HCT116 (cell line): Measurements from ENCODE around the gene HGS.

Experiments used
- CEBPB ChIP-seq: IDR thresholded peaks from 2 replicates; pipeline ENCODE4 v1.6.1; 2012; ENCODE audit warnings: low read depth
- EZH2 ChIP-seq: fragments of 200-600 bp; sonication (generic); IDR thresholded peaks from 2 replicates; pipeline ENCODE4 v1.6.1; 2017; ENCODE audit warnings: antibody characterized with exemption, mixed run types
- POLR2A ChIP-seq: IDR thresholded peaks from 2 replicates; pipeline ENCODE4 v1.7.0; 2011; ENCODE audit warnings: borderline replicate concordance; ENCODE audit not compliant: insufficient read depth, insufficient read length; ENCODE audit errors: extremely low read depth
- YY1 ChIP-seq: IDR thresholded peaks from 2 replicates; pipeline ENCODE4 v1.6.1; 2011; ENCODE audit warnings: low read length, low read depth, moderate library complexity, mild to moderate bottlenecking; ENCODE audit not compliant: insufficient replicate concordance; ENCODE audit errors: extremely low read depth
- ZNF274 ChIP-seq: fragments of 200-500 bp; sonication (Bioruptor generic); IDR thresholded peaks from 2 replicates; pipeline ENCODE4 v1.6.1; 2014; ENCODE audit warnings: mild to moderate bottlenecking, low read depth, low read length, inconsistent platforms
- TF ChIP-seq, protein P1 (sequence below): IDR thresholded peaks from 2 replicates; pipeline ENCODE4 v1.6.1; 2012
- TF ChIP-seq, protein P2 (sequence below), 3 experiments: fragments of 200-600 bp in 1 of 3; sonication (generic) in 1 of 3; IDR thresholded peaks in 2 of 3; conservative IDR thresholded peaks in 1 of 3; 2 replicates each; pipeline ENCODE4 v1.5.1; 2012 to 2017; ENCODE audit warnings: low read depth in 2 of 3, low read length in 2 of 3, antibody characterized with exemption in 1 of 3, borderline replicate concordance in 1 of 3, control low read depth in 1 of 3, mild to moderate bottlenecking in 1 of 3, mixed read lengths in 1 of 3, mixed run types in 1 of 3, moderate library complexity in 1 of 3; ENCODE audit not compliant: insufficient read depth in 1 of 3
- TF ChIP-seq, protein P3 (sequence below): IDR thresholded peaks from 2 replicates; pipeline ENCODE4 v1.6.1; 2012; ENCODE audit warnings: low read depth
- TF ChIP-seq, protein P4 (sequence below): IDR thresholded peaks from 2 replicates; pipeline ENCODE4 v1.6.1; 2012

DNA sequence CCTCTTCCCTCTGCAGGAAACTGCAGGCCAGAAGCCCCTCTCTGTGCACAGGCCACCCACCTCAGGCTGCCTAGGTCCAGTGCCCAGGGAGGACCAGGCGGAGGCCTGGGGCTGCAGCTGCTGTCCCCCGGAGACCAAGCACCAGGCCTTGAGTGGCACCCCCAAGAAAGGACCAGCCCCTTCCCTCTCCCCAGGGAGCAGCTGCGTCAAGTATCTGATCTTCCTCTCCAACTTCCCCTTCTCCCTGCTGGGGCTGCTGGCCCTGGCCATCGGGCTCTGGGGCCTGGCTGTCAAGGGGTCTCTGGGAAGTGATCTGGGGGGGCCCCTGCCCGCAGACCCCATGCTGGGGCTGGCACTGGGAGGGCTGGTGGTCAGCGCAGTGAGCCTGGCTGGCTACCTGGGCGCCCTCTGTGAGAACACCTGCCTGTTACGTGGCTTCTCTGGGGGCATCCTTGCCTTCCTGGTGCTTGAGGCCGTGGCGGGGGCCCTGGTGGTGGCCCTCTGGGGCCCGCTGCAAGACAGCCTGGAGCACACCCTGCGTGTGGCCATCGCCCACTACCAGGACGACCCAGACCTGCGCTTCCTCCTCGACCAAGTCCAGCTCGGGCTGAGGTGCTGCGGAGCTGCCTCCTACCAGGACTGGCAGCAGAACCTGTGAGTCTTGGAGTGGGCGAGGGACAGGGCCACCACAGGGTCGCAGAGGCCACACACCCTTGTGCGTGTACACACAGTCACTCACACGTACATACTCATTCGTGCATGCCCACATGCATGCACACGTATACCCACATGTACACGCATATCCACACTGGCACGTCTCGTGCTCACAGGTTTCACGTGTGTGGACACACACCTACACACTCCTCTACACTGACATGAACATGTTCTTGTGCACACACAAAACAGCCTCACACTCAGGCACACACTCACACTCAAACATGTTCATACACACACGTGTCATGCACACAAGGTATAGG, 38.5 kb upstream of the HGS start:
- TF ChIP-seq POLR2A (no peak), CEBPB (no peak), EZH2 (no peak), YY1 (no peak), ZNF274 (no peak)
- TF ChIP-seq, protein P1, sequence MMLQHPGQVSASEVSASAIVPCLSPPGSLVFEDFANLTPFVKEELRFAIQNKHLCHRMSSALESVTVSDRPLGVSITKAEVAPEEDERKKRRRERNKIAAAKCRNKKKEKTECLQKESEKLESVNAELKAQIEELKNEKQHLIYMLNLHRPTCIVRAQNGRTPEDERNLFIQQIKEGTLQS, result no peak
- TF ChIP-seq, protein P2, sequence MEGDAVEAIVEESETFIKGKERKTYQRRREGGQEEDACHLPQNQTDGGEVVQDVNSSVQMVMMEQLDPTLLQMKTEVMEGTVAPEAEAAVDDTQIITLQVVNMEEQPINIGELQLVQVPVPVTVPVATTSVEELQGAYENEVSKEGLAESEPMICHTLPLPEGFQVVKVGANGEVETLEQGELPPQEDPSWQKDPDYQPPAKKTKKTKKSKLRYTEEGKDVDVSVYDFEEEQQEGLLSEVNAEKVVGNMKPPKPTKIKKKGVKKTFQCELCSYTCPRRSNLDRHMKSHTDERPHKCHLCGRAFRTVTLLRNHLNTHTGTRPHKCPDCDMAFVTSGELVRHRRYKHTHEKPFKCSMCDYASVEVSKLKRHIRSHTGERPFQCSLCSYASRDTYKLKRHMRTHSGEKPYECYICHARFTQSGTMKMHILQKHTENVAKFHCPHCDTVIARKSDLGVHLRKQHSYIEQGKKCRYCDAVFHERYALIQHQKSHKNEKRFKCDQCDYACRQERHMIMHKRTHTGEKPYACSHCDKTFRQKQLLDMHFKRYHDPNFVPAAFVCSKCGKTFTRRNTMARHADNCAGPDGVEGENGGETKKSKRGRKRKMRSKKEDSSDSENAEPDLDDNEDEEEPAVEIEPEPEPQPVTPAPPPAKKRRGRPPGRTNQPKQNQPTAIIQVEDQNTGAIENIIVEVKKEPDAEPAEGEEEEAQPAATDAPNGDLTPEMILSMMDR (IDR thresholded peaks at IDR 0.05 in 2 of 3, conservative IDR thresholded peaks at IDR 0.05 in 1 of 3; ENCODE audit: borderline replicate concordance in 1 of 3, insufficient read depth in 1 of 3, low read depth in 2 of 3, low read length in 2 of 3), result no peak
- TF ChIP-seq, protein P3, sequence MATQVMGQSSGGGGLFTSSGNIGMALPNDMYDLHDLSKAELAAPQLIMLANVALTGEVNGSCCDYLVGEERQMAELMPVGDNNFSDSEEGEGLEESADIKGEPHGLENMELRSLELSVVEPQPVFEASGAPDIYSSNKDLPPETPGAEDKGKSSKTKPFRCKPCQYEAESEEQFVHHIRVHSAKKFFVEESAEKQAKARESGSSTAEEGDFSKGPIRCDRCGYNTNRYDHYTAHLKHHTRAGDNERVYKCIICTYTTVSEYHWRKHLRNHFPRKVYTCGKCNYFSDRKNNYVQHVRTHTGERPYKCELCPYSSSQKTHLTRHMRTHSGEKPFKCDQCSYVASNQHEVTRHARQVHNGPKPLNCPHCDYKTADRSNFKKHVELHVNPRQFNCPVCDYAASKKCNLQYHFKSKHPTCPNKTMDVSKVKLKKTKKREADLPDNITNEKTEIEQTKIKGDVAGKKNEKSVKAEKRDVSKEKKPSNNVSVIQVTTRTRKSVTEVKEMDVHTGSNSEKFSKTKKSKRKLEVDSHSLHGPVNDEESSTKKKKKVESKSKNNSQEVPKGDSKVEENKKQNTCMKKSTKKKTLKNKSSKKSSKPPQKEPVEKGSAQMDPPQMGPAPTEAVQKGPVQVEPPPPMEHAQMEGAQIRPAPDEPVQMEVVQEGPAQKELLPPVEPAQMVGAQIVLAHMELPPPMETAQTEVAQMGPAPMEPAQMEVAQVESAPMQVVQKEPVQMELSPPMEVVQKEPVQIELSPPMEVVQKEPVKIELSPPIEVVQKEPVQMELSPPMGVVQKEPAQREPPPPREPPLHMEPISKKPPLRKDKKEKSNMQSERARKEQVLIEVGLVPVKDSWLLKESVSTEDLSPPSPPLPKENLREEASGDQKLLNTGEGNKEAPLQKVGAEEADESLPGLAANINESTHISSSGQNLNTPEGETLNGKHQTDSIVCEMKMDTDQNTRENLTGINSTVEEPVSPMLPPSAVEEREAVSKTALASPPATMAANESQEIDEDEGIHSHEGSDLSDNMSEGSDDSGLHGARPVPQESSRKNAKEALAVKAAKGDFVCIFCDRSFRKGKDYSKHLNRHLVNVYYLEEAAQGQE, result no peak
- TF ChIP-seq, protein P4, sequence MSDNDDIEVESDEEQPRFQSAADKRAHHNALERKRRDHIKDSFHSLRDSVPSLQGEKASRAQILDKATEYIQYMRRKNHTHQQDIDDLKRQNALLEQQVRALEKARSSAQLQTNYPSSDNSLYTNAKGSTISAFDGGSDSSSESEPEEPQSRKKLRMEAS, result no peak
